Osteoblast (primary cell): Measurements from ENCODE around the gene DHRS11. TPM values are rescaled to one million over a fixed set of nuclear protein-coding genes. Genes with fewer than 3 reads are reported as not detected.

Experiments
- DNase-seq: peaks from one replicate; pipeline ENCODE4 v3.0.0; 2011; ENCODE audit warnings: low spot score, mixed read lengths; ENCODE audit not compliant: insufficient read length; ENCODE audit errors: missing footprints
- H2AFZ ChIP-seq: 2 replicates; pipeline ENCODE4 v1.6.0; 2011; ENCODE audit warnings: mild to moderate bottlenecking, low read length
- H3K27ac ChIP-seq: 2 replicates; pipeline ENCODE4 v1.5.1; 2011; ENCODE audit warnings: mild to moderate bottlenecking, low read depth, low read length, moderate library complexity
- H3K27me3 ChIP-seq: 2 replicates; pipeline ENCODE4 v1.6.0; 2012; ENCODE audit warnings: mild to moderate bottlenecking, control low read depth, inconsistent platforms, low read length, moderate library complexity; ENCODE audit not compliant: insufficient read depth
- H3K36me3 ChIP-seq: 2 replicates; pipeline ENCODE4 v1.5.1; 2011; ENCODE audit warnings: mild to moderate bottlenecking, low read length, control low read depth, moderate library complexity; ENCODE audit not compliant: insufficient read depth
- H3K4me1 ChIP-seq: 2 replicates; pipeline ENCODE4 v1.5.1; 2011; ENCODE audit warnings: mild to moderate bottlenecking, low read length, control low read depth, moderate library complexity; ENCODE audit not compliant: insufficient read depth
- H3K4me2 ChIP-seq: 2 replicates; pipeline ENCODE4 v1.6.0; 2011; ENCODE audit warnings: mild to moderate bottlenecking, low read length; ENCODE audit not compliant: insufficient read depth
- H3K4me3 ChIP-seq: fragments of 200-600 bp; sonication (generic); 3 replicates; pipeline ENCODE4 v1.5.1; 2012; ENCODE audit warnings: mild to moderate bottlenecking, low read length, inconsistent platforms; ENCODE audit not compliant: insufficient read depth
- H3K79me2 ChIP-seq: 2 replicates; pipeline ENCODE4 v1.6.0; 2012; ENCODE audit warnings: mild to moderate bottlenecking, low read length, control low read depth, inconsistent platforms; ENCODE audit not compliant: insufficient read depth
- H3K9me3 ChIP-seq: 2 replicates; pipeline ENCODE4 v1.5.1; 2011; ENCODE audit warnings: low read depth, low read length, control low read depth
- H4K20me1 ChIP-seq: 2 replicates; pipeline ENCODE4 v1.6.0; 2012; ENCODE audit warnings: mild to moderate bottlenecking, low read length, control low read depth; ENCODE audit not compliant: insufficient read depth
- CTCF ChIP-seq: IDR thresholded peaks from 2 replicates; pipeline ENCODE4 v1.5.1; 2011; ENCODE audit warnings: mild to moderate bottlenecking, low read depth, low read length, moderate library complexity; ENCODE audit errors: extremely low read depth
- total RNA-seq: library from RNA; depleted of rRNA; stranded (reverse); fragments of >200 nt; gene quantifications from 2 replicates; pipeline ENCODE4 v1.2.3, GENCODE V29; 2012

The DHRS11 gene
- total RNA-seq, 1 donor, result 3.3 TPM

GRCh38 chr17:36631022-36631421 is 39.3 kb downstream of the DHRS11 start:
- peak; percentile 31 for DNase-seq
- Histone ChIP-seq H3K4me3 (no peak overlapping the region), H3K4me2 (no peak overlapping the region), H3K9me3 (no peaks in the 10 kb centered on the region), H3K79me2 (no peaks in the 10 kb centered on the region), H3K27ac (no peak overlapping the region), H3K4me1 (no peaks in the 10 kb centered on the region), H3K36me3 (no peaks in the 10 kb centered on the region), H3K27me3 (peaks cover 24% of the 10 kb centered on the region), H2AFZ (no peak overlapping the region), H4K20me1 (no peaks in the 10 kb centered on the region)
- TF ChIP-seq CTCF, result no peak

- DNase-seq, result peak; percentile 83
- no peak overlapping the region for H3K4me3 ChIP-seq
- H3K79me2 ChIP-seq, result no peaks in the 10 kb centered on the region
- no peak overlapping the region for H2AFZ ChIP-seq
- H3K27me3 ChIP-seq, result peaks cover 37% of the 10 kb centered on the region
- H4K20me1 ChIP-seq, result no peaks in the 10 kb centered on the region
- no peak overlapping the region for H3K27ac ChIP-seq
- TF ChIP-seq CTCF, result no peak
- H3K4me2 ChIP-seq, result no peak overlapping the region
- no peaks in the 10 kb centered on the region for H3K9me3 ChIP-seq
- no peaks in the 10 kb centered on the region for H3K36me3 ChIP-seq
- no peaks in the 10 kb centered on the region for H3K4me1 ChIP-seq
Observed at GRCh38 chr17:36632916-36633771, 41.5 kb downstream of the DHRS11 start.

GRCh38 chr17:36640346-36640745 is 48.7 kb downstream of the DHRS11 start:
- Histone ChIP-seq H3K4me3 (no peak overlapping the region), H3K4me1 (peaks cover 4% of the 10 kb centered on the region), H4K20me1 (no peaks in the 10 kb centered on the region), H3K9me3 (no peaks in the 10 kb centered on the region), H3K79me2 (no peaks in the 10 kb centered on the region), H3K27ac (no peak overlapping the region), H3K4me2 (no peak overlapping the region), H3K36me3 (no peaks in the 10 kb centered on the region), H2AFZ (no peak overlapping the region), H3K27me3 (peaks cover 84% of the 10 kb centered on the region)
- TF ChIP-seq CTCF, result no peak
- DNase-seq, result no peak

- no peaks in the 10 kb centered on the region for H3K36me3 ChIP-seq
- no peaks in the 10 kb centered on the region for H4K20me1 ChIP-seq
- peaks cover 85% of the 10 kb centered on the region for H3K27me3 ChIP-seq
- TF ChIP-seq CTCF, result no peak
- no peak overlapping the region for H3K4me3 ChIP-seq
- peaks cover 4% of the 10 kb centered on the region for H3K4me1 ChIP-seq
- H3K27ac ChIP-seq, result no peak overlapping the region
- no peak overlapping the region for H2AFZ ChIP-seq
- no peaks in the 10 kb centered on the region for H3K79me2 ChIP-seq
- DNase-seq, result peak; percentile 37
- H3K9me3 ChIP-seq, result no peaks in the 10 kb centered on the region
- H3K4me2 ChIP-seq, result no peak overlapping the region
Observed at GRCh38 chr17:36640836-36641235, 49.2 kb downstream of the DHRS11 start.
